Psoas muscle (tissue), 8 donors: ENCODE measurements around the gene SOAT2. TPM values are rescaled to one million over a fixed set of nuclear protein-coding genes. Genes with fewer than 3 reads are reported as not detected.
"Not testable (repeated sequence)": the region's sequence is repeated elsewhere in the genome, so short reads cannot be mapped to it uniquely, and the experiment has no call there.

ENCODE experiments used
- ATAC-seq, 4 donors: fragments of 200-7000 bp; cut with Tn5 transposase; one replicate each; pipeline ENCODE4 v1.9.1; 2020; ENCODE audit warnings: moderate library complexity in 3 of 4, mild to moderate bottlenecking in 2 of 4
- DNase-seq, 2 donors: peaks; one replicate each; pipeline ENCODE4 v3.0.0-alpha.2; 2020
- H3K27ac ChIP-seq: fragments of 200-600 bp; one replicate; pipeline ENCODE4 v1.8.0; 2022
- H3K27me3 ChIP-seq, 3 donors: fragments of 200-600 bp in 1 of 3; one replicate each; pipeline versions ENCODE4 v1.6.1 to v1.8.0; 2013 to 2022; ENCODE audit warnings: low read length in 2 of 3, mild to moderate bottlenecking in 2 of 3, moderate library complexity in 1 of 3; ENCODE audit not compliant: insufficient read depth in 3 of 3
- H3K36me3 ChIP-seq, 2 donors: fragments of 200-600 bp in 1 of 2; one replicate each; pipeline versions ENCODE4 v1.6.1 to v1.8.0; 2013 to 2022; ENCODE audit warnings: low read depth in 1 of 2, mild to moderate bottlenecking in 1 of 2, moderate library complexity in 1 of 2; ENCODE audit not compliant: insufficient read depth in 1 of 2
- H3K4me1 ChIP-seq: fragments of 200-600 bp; one replicate; pipeline ENCODE4 v1.8.0; 2022
- H3K4me3 ChIP-seq: fragments of 200-600 bp; one replicate; pipeline ENCODE4 v1.8.0; 2022; ENCODE audit warnings: mild to moderate bottlenecking
- H3K9me3 ChIP-seq: fragments of 200-600 bp; one replicate; pipeline ENCODE4 v1.8.0; 2022
- CTCF ChIP-seq: fragments of 200-600 bp; IDR thresholded peaks from one replicate; pipeline ENCODE4 v1.8.0; 2022; ENCODE audit warnings: antibody characterized with exemption
- WGBS, 3 donors: extraction: QIAGEN DNeasy Blood & Tissue Kit; methylation state at CpG; one replicate each; pipeline versions ENCODE4 v1.1.6 to v1.1.7; 2013; 5-methylcytosine and 5-hydroxymethylcytosine counted together
- intact Hi-C, 2 donors: fragments of 100-400 bp; cut with DNase I; formaldehyde crosslinking; loops; one replicate each; pipeline versions ENCODE4 v1.11.0 to v1.14.2; 2022
- polyA plus RNA-seq, 3 donors: library from polyadenylated mRNA; stranded (reverse); fragments of 200-250 nt; gene quantifications; one replicate each; pipeline ENCODE4 v1.2.3, GENCODE V29; 2013
- total RNA-seq, 4 donors: library from RNA; stranded (reverse); fragmentation: NEBNext Ultra II Directional in 2 of 4; extraction: Animal tissue kit (Norgen Biotek cat#: 25700) in 2 of 4; gene quantifications; one replicate each; pipeline versions ENCODE4 v1.2.1 to v1.2.4, GENCODE V29; 2021 to 2023
- donor health status: healthy with polysubstance abuse.
- donor health status: DM: no; HTN: no; CAD: no; lungs with moderate emphysema.
- donor health status: Bipolar disorder and iron deficiency.
- donor health status: healthy.
- donor health status: DM: yes; HTN: yes; CAD: no.
- donor health status: DM: no; HTN: no; CAD: no.
- donor health status: DM: no; HTN: no; CAD: no.
- donor health status: DM: yes; HTN: yes; CAD: no.

SOAT2 gene
- total and polyA plus RNA-seq, 7 donors = 0.05 to 0.07 (median 0.07) TPM; not detected in 4

- no peak for TF ChIP-seq CTCF
- no peaks in the 10 kb centered on the region for H3K36me3 ChIP-seq
- intact Hi-C loops = no loop called here
- ATAC-seq = no peak
- WGBS, 3 donors = 64 to 74% (median 73%) methylated on average over 3 of the region's 3 CpGs
- H3K4me1 ChIP-seq = no peaks in the 10 kb centered on the region
- no peak overlapping the region for H3K27ac ChIP-seq
- DNase-seq = no peak
- no peak overlapping the region for H3K4me3 ChIP-seq
- no peaks in the 10 kb centered on the region for H3K9me3 ChIP-seq
- H3K27me3 ChIP-seq = no peaks in the 10 kb centered on the region
These were observed 597 bp downstream of the SOAT2 start for GRCh38 chr12:53103860-53104305.

- Histone ChIP-seq H3K4me1 (no peaks in the 10 kb centered on the region), H3K4me3 (no peak overlapping the region), H3K36me3 (no peaks in the 10 kb centered on the region), H3K27me3 (no peaks in the 10 kb centered on the region), H3K27ac (no peak overlapping the region), H3K9me3 (no peaks in the 10 kb centered on the region)
- intact Hi-C loops = no loop called here
- ATAC-seq (no peak), DNase-seq (no peak)
- TF ChIP-seq CTCF = no peak
- WGBS, 3 donors = 94 to 97% (median 96%) methylated on average over 8 of the region's 8 CpGs
These were observed 2.0 kb downstream of the SOAT2 start for GRCh38 chr12:53105256-53105655.

GRCh38 chr12:53105712-53106439, 2.6 kb downstream of the SOAT2 start:
- H3K4me1 ChIP-seq = no peaks in the 10 kb centered on the region
- intact Hi-C loops = no loop called here
- no peaks in the 10 kb centered on the region for H3K36me3 ChIP-seq
- DNase-seq (no peak), ATAC-seq (no peak)
- H3K27me3 ChIP-seq = no peaks in the 10 kb centered on the region
- WGBS, 3 donors = 92% methylated on average over 7 of the region's 7 CpGs
- H3K27ac ChIP-seq = no peak overlapping the region
- TF ChIP-seq CTCF = no peak
- no peak overlapping the region for H3K4me3 ChIP-seq
- H3K9me3 ChIP-seq = no peaks in the 10 kb centered on the region

GRCh38 chr12:53107122-53107521, 3.8 kb downstream of the SOAT2 start:
- DNase-seq (no peak), ATAC-seq (peak in 1 of 4 donors; percentile 57)
- H3K27ac ChIP-seq = no peak overlapping the region
- TF ChIP-seq CTCF = no peak
- H3K4me1 ChIP-seq = no peaks in the 10 kb centered on the region
- intact Hi-C loops = no loop called here
- no peak overlapping the region for H3K4me3 ChIP-seq
- no peaks in the 10 kb centered on the region for H3K36me3 ChIP-seq
- H3K9me3 ChIP-seq = no peaks in the 10 kb centered on the region
- 32 to 45% (median 33%) methylated on average over 7 of the region's 7 CpGs for WGBS, 3 donors
- no peaks in the 10 kb centered on the region for H3K27me3 ChIP-seq

- peaks cover 10% of the 10 kb centered on the region for H3K4me1 ChIP-seq
- DNase-seq, H3K27me3 ChIP-seq, H3K27ac ChIP-seq, H3K9me3 ChIP-seq, intact Hi-C loops, H3K36me3 ChIP-seq, H3K4me3 ChIP-seq, ATAC-seq: not testable (repeated sequence)
- 83 to 94% (median 89%) methylated on average over 6 to 7 of the region's 7 CpGs for WGBS, 3 donors
These were observed 9.1 kb downstream of the SOAT2 start for GRCh38 chr12:53112431-53112830.
